Endothelial cell of umbilical vein (primary cell): Measurements from ENCODE around the gene TFAP2B. TPM values are rescaled to one million over a fixed set of nuclear protein-coding genes. Genes with fewer than 3 reads are reported as not detected.

Experiments used
- BruUV-seq: library from RNA; stranded (reverse); fragments of 400-500 nt; replicated peaks from 2 replicates; lab custom pipeline; 2021; lab: Mats Ljungman, UMichigan
- CTCF ChIA-PET: fragments of 300-600, 350-600 bp; sonication (Branson Sonifier 250); formaldehyde crosslinking; loops from one replicate; lab custom pipeline; 2021; ENCODE audit warnings: antibody characterized with exemption, inconsistent platforms; lab: Charles Lee
- POLR2A ChIA-PET: fragments of 300-600, 350-600 bp; sonication (Branson Sonifier 250); formaldehyde crosslinking; loops from one replicate; lab custom pipeline; 2021; ENCODE audit warnings: antibody characterized with exemption, inconsistent platforms; lab: Charles Lee
- DNase-seq: peaks from one replicate; pipeline ENCODE4 v3.0.0-alpha.2; 2011; ENCODE audit warnings: low read depth, low spot score
- FAIRE-seq: peaks from 2 replicates; lab custom pipeline; 2011; peaks lifted over from hg19 to GRCh38; lab: Jason Lieb, UNC
- H2AFZ ChIP-seq: 2 replicates; pipeline ENCODE4 v1.6.0; 2012; ENCODE audit warnings: low read depth, low read length, control low read depth, inconsistent platforms
- H3K27ac ChIP-seq: 2 replicates; pipeline ENCODE4 v1.5.1; 2011; ENCODE audit warnings: low read depth, mild to moderate bottlenecking, control low read depth, low read length, moderate library complexity; ENCODE audit not compliant: insufficient read depth
- H3K27me3 ChIP-seq, 2 experiments: 2 replicates each; pipeline versions ENCODE4 v1.6.0 to v1.6.1; 2011; ENCODE audit warnings: low read length in 2 of 2, mixed read lengths in 1 of 2; ENCODE audit not compliant: control insufficient read depth in 2 of 2, insufficient read depth in 2 of 2
- H3K36me3 ChIP-seq, 2 experiments: 2 replicates in 1 of 2; 3 replicates in 1 of 2; pipeline ENCODE4 v1.5.1; 2011; ENCODE audit warnings: low read length in 2 of 2, mild to moderate bottlenecking in 1 of 2, moderate library complexity in 1 of 2; ENCODE audit not compliant: control insufficient read depth in 2 of 2, insufficient read depth in 2 of 2; ENCODE audit errors: extremely low read depth in 1 of 2
- H3K4me1 ChIP-seq: 3 replicates; pipeline ENCODE4 v1.5.1; 2011; ENCODE audit warnings: mild to moderate bottlenecking, low read length; ENCODE audit not compliant: control insufficient read depth, insufficient read depth; ENCODE audit errors: extremely low read depth
- H3K4me2 ChIP-seq: 2 replicates; pipeline ENCODE4 v1.6.1; 2011; ENCODE audit warnings: low read length, control low read depth, mixed read lengths; ENCODE audit not compliant: insufficient read depth
- H3K4me3 ChIP-seq, 3 experiments: fragments of 200-600 bp in 1 of 3; sonication (generic), shearing (Covaris generic) in 1 of 3; replicated peaks in 1 of 3; 2 replicates each; pipeline ENCODE4 v1.5.1; 2011 to 2016; ENCODE audit warnings: control low read depth in 3 of 3, low read length in 3 of 3, mild to moderate bottlenecking in 2 of 3, inconsistent platforms in 1 of 3, low read depth in 1 of 3, moderate library complexity in 1 of 3; ENCODE audit not compliant: insufficient read depth in 1 of 3
- H3K79me2 ChIP-seq: 2 replicates; pipeline ENCODE4 v1.6.0; 2012; ENCODE audit warnings: low read length, inconsistent platforms; ENCODE audit not compliant: control insufficient read depth, insufficient read depth
- H3K9ac ChIP-seq: replicated peaks from 2 replicates; pipeline ENCODE3; 2011; ENCODE audit warnings: low read length, control low read depth; ENCODE audit not compliant: insufficient read depth; ENCODE audit errors: extremely low read depth
- H3K9me1 ChIP-seq: replicated peaks from 3 replicates; pipeline ENCODE4 v1.6.0; 2011; ENCODE audit warnings: mild to moderate bottlenecking, low read length; ENCODE audit not compliant: control insufficient read depth, insufficient read depth; ENCODE audit errors: extremely low read depth
- H3K9me3 ChIP-seq: replicated peaks from 2 replicates; pipeline ENCODE4 v1.5.1; 2012; ENCODE audit warnings: low read length, inconsistent platforms; ENCODE audit not compliant: control insufficient read depth, insufficient read depth
- H4K20me1 ChIP-seq: replicated peaks from 2 replicates; pipeline ENCODE3; 2011; ENCODE audit warnings: mild to moderate bottlenecking, low read length; ENCODE audit not compliant: control insufficient read depth, insufficient read depth; ENCODE audit errors: extremely low read depth
- EZH2 ChIP-seq: IDR thresholded peaks from 2 replicates; pipeline ENCODE4 v1.6.1; 2012; ENCODE audit warnings: borderline replicate concordance, low read depth, mild to moderate bottlenecking, moderate library complexity, low read length, inconsistent platforms; ENCODE audit not compliant: severe bottlenecking
- JUN ChIP-seq: IDR thresholded peaks from 2 replicates; pipeline ENCODE4 v1.6.1; 2011; ENCODE audit warnings: borderline replicate concordance, low read depth; ENCODE audit not compliant: insufficient read length, insufficient read depth
- POLR2AphosphoS5 ChIP-seq: IDR thresholded peaks from 2 replicates; pipeline ENCODE4 v1.6.1; 2012; ENCODE audit warnings: low read depth, mild to moderate bottlenecking, control low read depth, low read length, moderate library complexity; ENCODE audit not compliant: insufficient read depth
- dilution Hi-C: fragments of 300-500 bp; cut with MboI; formaldehyde crosslinking; loops from one replicate; pipeline ENCODE4 v1.15.0; 2019; ENCODE audit warnings: low sequenced_read_pairs; ENCODE audit not compliant: extremely low pct_ligation_motif_present
- intact Hi-C: fragments of 100-400 bp; cut with micrococcal nuclease; formaldehyde crosslinking; loops from one replicate; pipeline ENCODE4 v1.10.0; 2022
- polyA plus RNA-seq, 4 experiments: library from polyadenylated mRNA; depleted of rRNA in 3 of 4; stranded (reverse) in 3 of 4; unstranded in 1 of 4; fragments of >200 nt; gene quantifications; 2 replicates each; pipeline versions ENCODE4 v1.2.1 to v1.2.3, GENCODE V29; 2011 to 2012; ENCODE audit warnings: missing spikeins in 1 of 4
- total RNA-seq: library from RNA; stranded (reverse); gene quantifications from 2 replicates; pipeline ENCODE4 v1.2.3, GENCODE V29; 2021

Gene TFAP2B
- total and polyA plus RNA-seq, 2 donors (not counting 3 experiments of a cell fraction or from before 2014, with no cell fraction given) = not detected

GRCh38 chr6:50819466-50819903 lies 814 bp downstream of the TFAP2B start:
- no peak overlapping the region for H3K27ac ChIP-seq
- peak overlapping the region; percentile 50 for H2AFZ ChIP-seq
- DNase-seq (no peak), FAIRE-seq (no peak)
- peak; percentile 69 for TF ChIP-seq EZH2
- no peak for TF ChIP-seq POLR2AphosphoS5
- H3K4me1 ChIP-seq = no peaks in the 10 kb centered on the region
- no peaks in the 10 kb centered on the region for H3K79me2 ChIP-seq
- H4K20me1 ChIP-seq = no peaks in the 10 kb centered on the region
- ChIA-PET POLR2A (no interaction called here), CTCF (interaction anchor here (1.3 to 4.2 kb wide), 2 partner anchors 1140 to 1230 kb away, joined by 5 to 34 read pairs; no protein-coding TSS in a partner anchor)
- no peaks in the 10 kb centered on the region for H3K9me3 ChIP-seq
- H3K36me3 ChIP-seq = no peaks in the 10 kb centered on the region
- no TSS peak for BruUV-seq
- dilution Hi-C loops (no loop called here), intact Hi-C loops (loop anchor here (10.0 kb wide), 1 partner anchor 1035 kb away; no protein-coding TSS in a partner anchor)
- H3K4me3 ChIP-seq = no peak overlapping the region
- H3K9me1 ChIP-seq = no peaks in the 10 kb centered on the region
- H3K9ac ChIP-seq = no peak overlapping the region
- peak overlapping the region; percentile 11 for H3K4me2 ChIP-seq
- H3K27me3 ChIP-seq = peaks cover 62 to 82% of the 10 kb centered on the region in 2 experiments

- dilution Hi-C loops (no loop called here), intact Hi-C loops (loop anchor here (10.0 kb wide), 1 partner anchor 1035 kb away; no protein-coding TSS in a partner anchor)
- no TSS peak for BruUV-seq
- no peaks in the 10 kb centered on the region for H3K36me3 ChIP-seq
- H3K9me3 ChIP-seq = no peaks in the 10 kb centered on the region
- no peaks in the 10 kb centered on the region for H3K9me1 ChIP-seq
- no peaks in the 10 kb centered on the region for H3K4me1 ChIP-seq
- H2AFZ ChIP-seq = no peak overlapping the region
- H3K27ac ChIP-seq = no peak overlapping the region
- no peaks in the 10 kb centered on the region for H4K20me1 ChIP-seq
- no peak for FAIRE-seq
- POLR2A ChIA-PET = no interaction called here
- no peak for DNase-seq
- no peaks in the 10 kb centered on the region for H3K79me2 ChIP-seq
- no peak for TF ChIP-seq JUN
- TF ChIP-seq EZH2 = peak; percentile 89
- H3K9ac ChIP-seq = no peak overlapping the region
- CTCF ChIA-PET = interaction anchor here (0.6 kb wide), 1 partner anchor 1209 kb away, joined by 4 read pairs; no protein-coding TSS in a partner anchor
- no peak overlapping the region for H3K4me2 ChIP-seq
- peaks cover 62 to 89% of the 10 kb centered on the region in 2 experiments for H3K27me3 ChIP-seq
- no peak overlapping the region for H3K4me3 ChIP-seq
Measured at GRCh38 chr6:50819904-50820868, 1.5 kb downstream of the TFAP2B start.
